ENCODE results near the gene NDUFAF8. TPM values are rescaled to one million over a fixed set of nuclear protein-coding genes. Genes with fewer than 3 reads are reported as not detected.

Gene NDUFAF8
- total and polyA plus RNA-seq, 10 of the 15 experiments (the other 5 are each of a cell fraction or from before 2014, with no cell fraction given) = 22.0 to 307 (median 106) TPM

- TF ChIP-seq RFX5 (IDR thresholded peaks at IDR 0.05; ENCODE audit: low read depth, low read length) (no peak), REST (IDR thresholded peaks at IDR 0.05; ENCODE audit: low read depth, low read length) (no peak), NFXL1 (IDR thresholded peaks at IDR 0.05; ENCODE audit: borderline replicate concordance) (no peak), ASH2L (IDR thresholded peaks at IDR 0.05; ENCODE audit: borderline replicate concordance, low read depth) (no peak), RAD21 (IDR thresholded peaks at IDR 0.05; ENCODE audit: insufficient read depth, low read depth, low read length) (no peak), PBX3 (IDR thresholded peaks at IDR 0.05; ENCODE audit: insufficient replicate concordance, low read depth, low read length) (no peak), SUZ12 (IDR thresholded peaks at IDR 0.05; ENCODE audit: unreplicated experiment) (no peak), TAF1 (IDR thresholded peaks at IDR 0.05; ENCODE audit: borderline replicate concordance, low read depth, low read length) (peak; percentile 57; the same call in 1 of the 2 replicates), DPF2 (IDR thresholded peaks at IDR 0.05) (no peak), KAT2A (conservative IDR thresholded peaks at IDR 0.05; ENCODE audit: control insufficient read depth, low read depth, low read length) (no peak), PAX5 (IDR thresholded peaks at IDR 0.05; ENCODE audit: borderline replicate concordance, low read depth, low read length) (no peak), CTCF (IDR thresholded peaks at IDR 0.05 in 2 of 3, conservative IDR thresholded peaks at IDR 0.05 in 1 of 3; ENCODE audit: control insufficient read depth in 2 of 3, extremely low read depth in 1 of 3, insufficient read depth in 1 of 3, low read depth in 3 of 3, low read length in 3 of 3) (no peak), RCOR1 (conservative IDR thresholded peaks at IDR 0.05; ENCODE audit: low read depth, low read length) (no peak), CREM (IDR thresholded peaks at IDR 0.05; ENCODE audit: low read depth) (no peak)
- TF ChIP-seq, protein P1, sequence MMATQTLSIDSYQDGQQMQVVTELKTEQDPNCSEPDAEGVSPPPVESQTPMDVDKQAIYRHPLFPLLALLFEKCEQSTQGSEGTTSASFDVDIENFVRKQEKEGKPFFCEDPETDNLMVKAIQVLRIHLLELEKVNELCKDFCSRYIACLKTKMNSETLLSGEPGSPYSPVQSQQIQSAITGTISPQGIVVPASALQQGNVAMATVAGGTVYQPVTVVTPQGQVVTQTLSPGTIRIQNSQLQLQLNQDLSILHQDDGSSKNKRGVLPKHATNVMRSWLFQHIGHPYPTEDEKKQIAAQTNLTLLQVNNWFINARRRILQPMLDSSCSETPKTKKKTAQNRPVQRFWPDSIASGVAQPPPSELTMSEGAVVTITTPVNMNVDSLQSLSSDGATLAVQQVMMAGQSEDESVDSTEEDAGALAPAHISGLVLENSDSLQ (IDR thresholded peaks at IDR 0.05) = no peak
- TF ChIP-seq, protein P2, sequence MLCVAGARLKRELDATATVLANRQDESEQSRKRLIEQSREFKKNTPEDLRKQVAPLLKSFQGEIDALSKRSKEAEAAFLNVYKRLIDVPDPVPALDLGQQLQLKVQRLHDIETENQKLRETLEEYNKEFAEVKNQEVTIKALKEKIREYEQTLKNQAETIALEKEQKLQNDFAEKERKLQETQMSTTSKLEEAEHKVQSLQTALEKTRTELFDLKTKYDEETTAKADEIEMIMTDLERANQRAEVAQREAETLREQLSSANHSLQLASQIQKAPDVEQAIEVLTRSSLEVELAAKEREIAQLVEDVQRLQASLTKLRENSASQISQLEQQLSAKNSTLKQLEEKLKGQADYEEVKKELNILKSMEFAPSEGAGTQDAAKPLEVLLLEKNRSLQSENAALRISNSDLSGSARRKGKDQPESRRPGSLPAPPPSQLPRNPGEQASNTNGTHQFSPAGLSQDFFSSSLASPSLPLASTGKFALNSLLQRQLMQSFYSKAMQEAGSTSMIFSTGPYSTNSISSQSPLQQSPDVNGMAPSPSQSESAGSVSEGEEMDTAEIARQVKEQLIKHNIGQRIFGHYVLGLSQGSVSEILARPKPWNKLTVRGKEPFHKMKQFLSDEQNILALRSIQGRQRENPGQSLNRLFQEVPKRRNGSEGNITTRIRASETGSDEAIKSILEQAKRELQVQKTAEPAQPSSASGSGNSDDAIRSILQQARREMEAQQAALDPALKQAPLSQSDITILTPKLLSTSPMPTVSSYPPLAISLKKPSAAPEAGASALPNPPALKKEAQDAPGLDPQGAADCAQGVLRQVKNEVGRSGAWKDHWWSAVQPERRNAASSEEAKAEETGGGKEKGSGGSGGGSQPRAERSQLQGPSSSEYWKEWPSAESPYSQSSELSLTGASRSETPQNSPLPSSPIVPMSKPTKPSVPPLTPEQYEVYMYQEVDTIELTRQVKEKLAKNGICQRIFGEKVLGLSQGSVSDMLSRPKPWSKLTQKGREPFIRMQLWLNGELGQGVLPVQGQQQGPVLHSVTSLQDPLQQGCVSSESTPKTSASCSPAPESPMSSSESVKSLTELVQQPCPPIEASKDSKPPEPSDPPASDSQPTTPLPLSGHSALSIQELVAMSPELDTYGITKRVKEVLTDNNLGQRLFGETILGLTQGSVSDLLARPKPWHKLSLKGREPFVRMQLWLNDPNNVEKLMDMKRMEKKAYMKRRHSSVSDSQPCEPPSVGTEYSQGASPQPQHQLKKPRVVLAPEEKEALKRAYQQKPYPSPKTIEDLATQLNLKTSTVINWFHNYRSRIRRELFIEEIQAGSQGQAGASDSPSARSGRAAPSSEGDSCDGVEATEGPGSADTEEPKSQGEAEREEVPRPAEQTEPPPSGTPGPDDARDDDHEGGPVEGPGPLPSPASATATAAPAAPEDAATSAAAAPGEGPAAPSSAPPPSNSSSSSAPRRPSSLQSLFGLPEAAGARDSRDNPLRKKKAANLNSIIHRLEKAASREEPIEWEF (IDR thresholded peaks at IDR 0.05; ENCODE audit: insufficient replicate concordance, low read depth, low read length) = no peak
Observed at GRCh38 chr17:81285179-81285878, 46.2 kb downstream of the NDUFAF8 start (continued).

Measured in GM12878 (cell line).